Erythroblast (primary cell): Measurements from ENCODE around the gene KRT79.

Experiments
- GATA1 ChIP-seq: IDR thresholded peaks from 2 replicates; pipeline ENCODE4 v1.6.1; 2011; ENCODE audit warnings: low read depth, mild to moderate bottlenecking, control low read depth, low read length, moderate library complexity
- POLR2A ChIP-seq: IDR thresholded peaks from 2 replicates; pipeline ENCODE4 v1.6.1; 2011; ENCODE audit warnings: mild to moderate bottlenecking, low read length

GRCh38 chr12:52798671-52799504 lies 35.2 kb downstream of the KRT79 start:
- TF ChIP-seq POLR2A (no peak), GATA1 (no peak)
